Activated naive CD8-positive, alpha-beta T cell treated with anti-CD3 and anti-CD28 coated beads for 36 hours (primary cell): ENCODE data around the gene ABCB8. TPM values are rescaled to one million over a fixed set of nuclear protein-coding genes. Genes with fewer than 3 reads are reported as not detected.
"Not testable (repeated sequence)": the region's sequence is repeated elsewhere in the genome, so short reads cannot be mapped to it uniquely, and the experiment has no call there.

Experiments
- DNase-seq: peaks from one replicate; pipeline ENCODE4 v3.0.0; 2021
- H3K27ac Mint-ChIP-seq: one replicate; pipeline ENCODE4 v1.8.0; 2022; ENCODE audit warnings: mild to moderate bottlenecking, moderate library complexity, mixed read lengths
- H3K27me3 Mint-ChIP-seq: one replicate; pipeline ENCODE4 v1.8.0; 2022; ENCODE audit warnings: mild to moderate bottlenecking, mixed read lengths
- H3K36me3 Mint-ChIP-seq: one replicate; pipeline ENCODE4 v1.8.0; 2021; ENCODE audit warnings: mild to moderate bottlenecking, mixed read lengths
- H3K4me1 Mint-ChIP-seq: one replicate; pipeline ENCODE4 v1.8.0; 2021; ENCODE audit warnings: mixed read lengths
- H3K4me3 Mint-ChIP-seq: one replicate; pipeline ENCODE4 v1.8.0; 2022; ENCODE audit warnings: mild to moderate bottlenecking, moderate library complexity, mixed read lengths
- H3K9me3 Mint-ChIP-seq: one replicate; pipeline ENCODE4 v1.8.0; 2022; ENCODE audit warnings: mixed read lengths
- total RNA-seq, 2 experiments: library from RNA; stranded (reverse); gene quantifications; one replicate each; pipeline ENCODE4 v1.2.3, GENCODE V29; 2021

Gene ABCB8
- total RNA-seq, 2 experiments from 2014 or later: 34.3 to 37.6 TPM

GRCh38 chr7:151007469-151007898, 20.8 kb upstream of the ABCB8 start:
- H3K9me3 Mint-ChIP-seq: no peaks in the 10 kb centered on the region
- peaks cover 32% of the 10 kb centered on the region for H3K4me1 Mint-ChIP-seq
- peak overlapping the region; percentile 83 for H3K27ac Mint-ChIP-seq
- no peaks in the 10 kb centered on the region for H3K27me3 Mint-ChIP-seq
- no peak for DNase-seq
- peak overlapping the region; percentile 81 for H3K4me3 Mint-ChIP-seq
- H3K36me3 Mint-ChIP-seq: peaks cover 3% of the 10 kb centered on the region

GRCh38 chr7:151008143-151008510, 20.1 kb upstream of the ABCB8 start:
- Mint-ChIP-seq H3K27ac (peak overlapping the region; percentile 83), H3K9me3 (no peaks in the 10 kb centered on the region)

GRCh38 chr7:151008511-151009323, 19.5 kb upstream of the ABCB8 start:
- H3K4me3 Mint-ChIP-seq: peak overlapping the region; percentile 81
- H3K36me3 Mint-ChIP-seq: peaks cover 6% of the 10 kb centered on the region
- no peaks in the 10 kb centered on the region for H3K27me3 Mint-ChIP-seq
- no peaks in the 10 kb centered on the region for H3K9me3 Mint-ChIP-seq
- H3K27ac Mint-ChIP-seq: peak overlapping the region; percentile 83
- peaks cover 40% of the 10 kb centered on the region for H3K4me1 Mint-ChIP-seq
- peak; percentile 87 for DNase-seq

More at GRCh38 chr7:151008143-151008510, 20.1 kb upstream of the ABCB8 start:
- H3K4me3 Mint-ChIP-seq: peak overlapping the region; percentile 81
- H3K36me3 Mint-ChIP-seq: peaks cover 6% of the 10 kb centered on the region
- H3K4me1 Mint-ChIP-seq: peaks cover 39% of the 10 kb centered on the region
- no peak for DNase-seq
- no peaks in the 10 kb centered on the region for H3K27me3 Mint-ChIP-seq

GRCh38 chr7:151009327-151010036, 18.8 kb upstream of the ABCB8 start:
- Mint-ChIP-seq H3K27ac (no peak overlapping the region), H3K4me1 (peaks cover 46% of the 10 kb centered on the region), H3K27me3 (no peaks in the 10 kb centered on the region), H3K9me3 (no peaks in the 10 kb centered on the region), H3K4me3 (peak overlapping the region; percentile 25), H3K36me3 (peaks cover 6% of the 10 kb centered on the region)
- no peak for DNase-seq

- Mint-ChIP-seq H3K27me3 (no peaks in the 10 kb centered on the region), H3K27ac (no peak overlapping the region), H3K9me3 (no peaks in the 10 kb centered on the region), H3K4me1 (peaks cover 50% of the 10 kb centered on the region), H3K4me3 (peak overlapping the region; percentile 25), H3K36me3 (peaks cover 7% of the 10 kb centered on the region)
- no peak for DNase-seq
Observed at GRCh38 chr7:151010037-151010306, 18.3 kb upstream of the ABCB8 start.

GRCh38 chr7:151010307-151011096, 17.7 kb upstream of the ABCB8 start:
- Mint-ChIP-seq H3K27ac (peak overlapping the region; percentile 76), H3K4me3 (peak overlapping the region; percentile 46)

GRCh38 chr7:151011097-151011409, 17.2 kb upstream of the ABCB8 start:
- Mint-ChIP-seq H3K9me3 (no peaks in the 10 kb centered on the region), H3K27ac (peak overlapping the region; percentile 76), H3K36me3 (peaks cover 14% of the 10 kb centered on the region), H3K4me1 (peaks cover 58% of the 10 kb centered on the region), H3K27me3 (no peaks in the 10 kb centered on the region), H3K4me3 (peak overlapping the region; percentile 46)
- DNase-seq: no peak

More at GRCh38 chr7:151010307-151011096, 17.7 kb upstream of the ABCB8 start:
- no peaks in the 10 kb centered on the region for H3K9me3 Mint-ChIP-seq
- no peaks in the 10 kb centered on the region for H3K27me3 Mint-ChIP-seq
- peaks cover 56% of the 10 kb centered on the region for H3K4me1 Mint-ChIP-seq
- peaks cover 12% of the 10 kb centered on the region for H3K36me3 Mint-ChIP-seq
- no peak for DNase-seq

GRCh38 chr7:151011616-151012015, 16.6 kb upstream of the ABCB8 start:
- not testable (repeated sequence) for H3K4me3 Mint-ChIP-seq, H3K27ac Mint-ChIP-seq, DNase-seq, H3K9me3 Mint-ChIP-seq, H3K27me3 Mint-ChIP-seq
- Mint-ChIP-seq H3K4me1 (peaks cover 62% of the 10 kb centered on the region), H3K36me3 (peaks cover 14% of the 10 kb centered on the region)

GRCh38 chr7:151012031-151012692, 16.1 kb upstream of the ABCB8 start:
- Mint-ChIP-seq H3K4me1 (peaks cover 65% of the 10 kb centered on the region), H3K9me3 (no peaks in the 10 kb centered on the region), H3K36me3 (peaks cover 14% of the 10 kb centered on the region), H3K4me3 (no peak overlapping the region), H3K27me3 (no peaks in the 10 kb centered on the region), H3K27ac (peak overlapping the region; percentile 18)
- DNase-seq: no peak

- no peaks in the 10 kb centered on the region for H3K27me3 Mint-ChIP-seq
- H3K9me3 Mint-ChIP-seq: no peaks in the 10 kb centered on the region
- peak overlapping the region; percentile 18 for H3K27ac Mint-ChIP-seq
- peaks cover 14% of the 10 kb centered on the region for H3K36me3 Mint-ChIP-seq
- DNase-seq: no peak
- peaks cover 70% of the 10 kb centered on the region for H3K4me1 Mint-ChIP-seq
- peak overlapping the region; percentile 32 for H3K4me3 Mint-ChIP-seq
Observed at GRCh38 chr7:151012911-151013347, 15.3 kb upstream of the ABCB8 start.

GRCh38 chr7:151013356-151013732, 14.9 kb upstream of the ABCB8 start:
- H3K27ac Mint-ChIP-seq: peak overlapping the region; percentile 95
- peaks cover 70% of the 10 kb centered on the region for H3K4me1 Mint-ChIP-seq
- H3K4me3 Mint-ChIP-seq: peak overlapping the region; percentile 84
- H3K9me3 Mint-ChIP-seq: no peaks in the 10 kb centered on the region
- H3K36me3 Mint-ChIP-seq: peaks cover 16% of the 10 kb centered on the region
- H3K27me3 Mint-ChIP-seq: peaks cover 2% of the 10 kb centered on the region
- no peak for DNase-seq

- H3K9me3 Mint-ChIP-seq: no peaks in the 10 kb centered on the region
- H3K36me3 Mint-ChIP-seq: peaks cover 16% of the 10 kb centered on the region
- peaks cover 3% of the 10 kb centered on the region for H3K27me3 Mint-ChIP-seq
- peaks cover 69% of the 10 kb centered on the region for H3K4me1 Mint-ChIP-seq
- peak overlapping the region; percentile 84 for H3K4me3 Mint-ChIP-seq
- H3K27ac Mint-ChIP-seq: peak overlapping the region; percentile 95
- DNase-seq: peak; percentile 90
Observed at GRCh38 chr7:151013733-151014497, 14.3 kb upstream of the ABCB8 start.

GRCh38 chr7:151014950-151015349, 13.3 kb upstream of the ABCB8 start:
- peak overlapping the region; percentile 39 for H3K4me3 Mint-ChIP-seq
- H3K36me3 Mint-ChIP-seq: peaks cover 16% of the 10 kb centered on the region
- peak overlapping the region; percentile 95 for H3K27ac Mint-ChIP-seq
- no peak for DNase-seq
- H3K27me3 Mint-ChIP-seq: peaks cover 3% of the 10 kb centered on the region
- H3K9me3 Mint-ChIP-seq: no peaks in the 10 kb centered on the region
- peaks cover 72% of the 10 kb centered on the region for H3K4me1 Mint-ChIP-seq

- peaks cover 63% of the 10 kb centered on the region for H3K4me1 Mint-ChIP-seq
- no peaks in the 10 kb centered on the region for H3K9me3 Mint-ChIP-seq
- peaks cover 10% of the 10 kb centered on the region for H3K27me3 Mint-ChIP-seq
- DNase-seq: no peak
- H3K27ac Mint-ChIP-seq: no peak overlapping the region
- peaks cover 16% of the 10 kb centered on the region for H3K36me3 Mint-ChIP-seq
- peak overlapping the region; percentile 73 for H3K4me3 Mint-ChIP-seq
Observed at GRCh38 chr7:151015967-151016366, 12.3 kb upstream of the ABCB8 start.
